ENCODE data around the gene CACNA1B. TPM values are rescaled to one million over a fixed set of nuclear protein-coding genes. Genes with fewer than 3 reads are reported as not detected.

CACNA1B gene
- total RNA-seq, 1 donor from 2014 or later: 3.1 TPM

DNA sequence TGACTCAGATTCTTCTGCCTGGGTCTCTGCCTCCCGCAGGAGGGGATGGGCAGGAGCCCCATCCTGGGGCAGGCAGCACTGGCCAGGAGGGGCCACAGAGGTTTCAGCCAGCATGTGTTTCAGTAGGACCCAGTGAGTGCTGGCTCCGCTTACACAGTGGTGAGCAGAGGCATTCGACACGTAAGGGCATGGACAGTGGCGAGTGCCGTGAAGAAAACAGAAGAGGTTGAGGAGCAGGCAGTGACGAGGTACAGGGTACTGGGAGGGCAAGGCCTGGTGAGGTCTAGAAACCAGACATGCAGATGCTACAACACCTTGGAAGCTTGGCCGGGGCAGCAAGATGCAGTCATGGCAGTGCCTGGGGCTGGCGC lies 41.5 kb downstream of the CACNA1B start:
- Mint-ChIP-seq H3K36me3 (ENCODE audit: low read depth) (peaks cover 5% of the 10 kb centered on the region), H3K27me3 (ENCODE audit: low read depth) (no peaks in the 10 kb centered on the region), H3K27ac (ENCODE audit: unreplicated experiment) (no peak overlapping the region), H3K9me3 (no peaks in the 10 kb centered on the region), H3K4me3 (no peak overlapping the region), H3K4me1 (peaks cover 10% of the 10 kb centered on the region)
- no peak for DNase-seq (ENCODE audit: low read depth, low spot score)
- TF ChIP-seq, protein P1, sequence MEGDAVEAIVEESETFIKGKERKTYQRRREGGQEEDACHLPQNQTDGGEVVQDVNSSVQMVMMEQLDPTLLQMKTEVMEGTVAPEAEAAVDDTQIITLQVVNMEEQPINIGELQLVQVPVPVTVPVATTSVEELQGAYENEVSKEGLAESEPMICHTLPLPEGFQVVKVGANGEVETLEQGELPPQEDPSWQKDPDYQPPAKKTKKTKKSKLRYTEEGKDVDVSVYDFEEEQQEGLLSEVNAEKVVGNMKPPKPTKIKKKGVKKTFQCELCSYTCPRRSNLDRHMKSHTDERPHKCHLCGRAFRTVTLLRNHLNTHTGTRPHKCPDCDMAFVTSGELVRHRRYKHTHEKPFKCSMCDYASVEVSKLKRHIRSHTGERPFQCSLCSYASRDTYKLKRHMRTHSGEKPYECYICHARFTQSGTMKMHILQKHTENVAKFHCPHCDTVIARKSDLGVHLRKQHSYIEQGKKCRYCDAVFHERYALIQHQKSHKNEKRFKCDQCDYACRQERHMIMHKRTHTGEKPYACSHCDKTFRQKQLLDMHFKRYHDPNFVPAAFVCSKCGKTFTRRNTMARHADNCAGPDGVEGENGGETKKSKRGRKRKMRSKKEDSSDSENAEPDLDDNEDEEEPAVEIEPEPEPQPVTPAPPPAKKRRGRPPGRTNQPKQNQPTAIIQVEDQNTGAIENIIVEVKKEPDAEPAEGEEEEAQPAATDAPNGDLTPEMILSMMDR (conservative IDR thresholded peaks at IDR 0.05): no peak

DNA sequence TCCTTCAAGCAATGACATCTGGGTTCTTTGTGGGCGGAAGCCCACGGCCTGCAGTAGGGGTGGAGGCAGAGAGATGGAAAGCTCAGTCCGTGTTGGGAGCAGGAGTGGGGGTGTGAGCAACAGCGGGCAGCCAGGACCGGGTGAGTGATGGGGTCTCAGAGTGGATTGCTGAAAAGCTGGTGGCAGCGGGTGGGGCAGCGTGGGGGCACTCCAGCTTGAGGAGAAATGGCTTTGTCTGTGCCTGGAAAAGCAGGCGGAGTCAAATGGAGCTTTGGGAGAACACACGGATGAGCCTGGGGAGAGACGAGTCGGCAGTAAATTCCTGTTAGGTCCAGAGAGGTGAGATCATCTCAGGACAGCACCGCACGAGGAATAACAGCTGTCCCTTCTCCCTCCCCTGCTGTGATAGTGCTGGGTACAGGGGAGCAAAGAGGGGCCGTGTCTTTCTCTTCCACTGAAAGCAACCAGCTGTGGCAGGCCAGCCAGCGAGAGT lies 42.1 kb downstream of the CACNA1B start:
- no peak overlapping the region for H3K4me3 Mint-ChIP-seq
- no peak for DNase-seq (ENCODE audit: low read depth, low spot score)
- peaks cover 5% of the 10 kb centered on the region for H3K36me3 Mint-ChIP-seq (ENCODE audit: low read depth)
- TF ChIP-seq, protein P1 (conservative IDR thresholded peaks at IDR 0.05): no peak
- peaks cover 10% of the 10 kb centered on the region for H3K4me1 Mint-ChIP-seq
- H3K27ac Mint-ChIP-seq (ENCODE audit: unreplicated experiment): peak overlapping the region; percentile 54
- H3K9me3 Mint-ChIP-seq: no peaks in the 10 kb centered on the region
- no peaks in the 10 kb centered on the region for H3K27me3 Mint-ChIP-seq (ENCODE audit: low read depth)

DNA sequence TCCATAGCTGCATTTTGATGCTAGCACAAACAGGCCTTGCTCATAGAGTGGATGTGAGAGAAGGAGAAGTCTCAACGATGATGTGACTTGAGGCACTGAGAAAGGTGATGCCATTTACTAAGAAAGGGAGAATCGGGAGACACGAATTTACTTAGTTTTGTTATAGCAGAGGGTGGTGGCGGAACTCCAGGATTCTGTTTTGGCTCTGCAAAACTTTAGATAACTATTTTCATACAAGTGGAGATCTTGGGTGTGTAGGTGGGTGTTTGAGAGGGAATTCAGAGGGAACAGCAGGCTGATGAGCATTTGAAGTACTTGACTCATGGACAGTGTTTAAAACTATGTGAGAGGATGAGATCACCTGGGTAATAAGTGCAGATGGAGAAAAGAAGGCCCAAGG lies 43.2 kb downstream of the CACNA1B start:
- H3K9me3 Mint-ChIP-seq: no peaks in the 10 kb centered on the region
- no peak overlapping the region for H3K27ac Mint-ChIP-seq (ENCODE audit: unreplicated experiment)
- DNase-seq (ENCODE audit: low read depth, low spot score): no peak
- TF ChIP-seq, protein P1 (conservative IDR thresholded peaks at IDR 0.05): no peak
- H3K4me3 Mint-ChIP-seq: no peak overlapping the region
- peaks cover 10% of the 10 kb centered on the region for H3K4me1 Mint-ChIP-seq
- peaks cover 5% of the 10 kb centered on the region for H3K36me3 Mint-ChIP-seq (ENCODE audit: low read depth)
- H3K27me3 Mint-ChIP-seq (ENCODE audit: low read depth): peaks cover 2% of the 10 kb centered on the region

DNA sequence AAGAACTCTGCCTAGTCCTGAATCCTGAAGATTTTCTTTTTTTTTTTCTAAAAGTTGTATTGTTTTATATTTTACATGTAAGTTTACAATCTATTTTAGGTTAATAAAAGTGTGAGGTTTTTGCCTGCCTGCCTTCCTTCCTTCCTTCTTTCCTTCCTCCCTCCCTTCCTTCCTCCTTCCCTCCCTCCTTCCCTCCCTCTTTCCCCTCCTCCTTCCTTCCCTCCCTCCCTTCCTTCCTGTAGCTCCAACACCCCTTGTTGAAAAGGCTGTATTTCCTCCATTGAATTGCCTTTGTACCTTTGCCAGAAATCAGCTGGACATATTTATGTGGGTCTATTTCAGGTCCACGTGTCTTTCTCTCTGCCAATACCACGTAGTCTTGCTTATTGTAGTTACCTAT lies 46.6 kb downstream of the CACNA1B start:
- TF ChIP-seq, protein P1 (conservative IDR thresholded peaks at IDR 0.05): no peak
- Mint-ChIP-seq H3K27ac (ENCODE audit: unreplicated experiment) (no peak overlapping the region), H3K4me3 (no peak overlapping the region), H3K36me3 (ENCODE audit: low read depth) (peaks cover 5% of the 10 kb centered on the region), H3K9me3 (peaks cover 13% of the 10 kb centered on the region), H3K4me1 (peaks cover 8% of the 10 kb centered on the region), H3K27me3 (ENCODE audit: low read depth) (peaks cover 2% of the 10 kb centered on the region)
- no peak for DNase-seq (ENCODE audit: low read depth, low spot score)

DNA sequence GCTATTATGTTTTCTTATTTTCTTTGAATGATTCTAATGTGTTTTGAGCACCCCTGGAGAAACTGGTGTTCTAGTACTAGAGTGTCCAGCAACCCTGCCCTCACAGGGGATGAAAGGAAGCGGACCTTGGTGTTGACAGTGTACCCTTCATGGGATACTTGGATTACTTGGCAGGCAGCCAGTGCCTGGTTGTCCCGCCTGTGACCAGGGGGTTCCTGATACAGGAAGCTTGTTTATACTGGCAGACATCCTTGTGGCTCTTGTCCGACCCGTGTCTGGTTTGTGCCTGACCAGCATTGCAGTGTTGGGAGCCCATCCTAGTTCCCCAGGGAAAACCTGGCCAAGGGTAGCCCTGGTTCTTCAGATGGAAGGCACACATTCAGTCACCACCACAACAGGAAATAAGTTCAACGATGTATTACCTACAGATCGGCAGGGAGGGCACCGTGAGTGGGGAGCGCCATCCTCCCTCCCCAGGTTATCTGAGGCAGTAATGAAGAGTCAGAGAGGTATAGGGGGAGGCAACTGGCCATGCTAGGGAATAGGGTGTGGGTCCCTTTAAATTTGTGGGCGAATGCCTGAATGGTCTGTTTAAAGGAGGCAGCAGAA lies 47.3 kb downstream of the CACNA1B start:
- H3K36me3 Mint-ChIP-seq (ENCODE audit: low read depth): peaks cover 5% of the 10 kb centered on the region
- TF ChIP-seq, protein P1 (conservative IDR thresholded peaks at IDR 0.05): no peak
- DNase-seq (ENCODE audit: low read depth, low spot score): no peak

More for the DNA sequence above, 47.3 kb downstream of the CACNA1B start:
- Mint-ChIP-seq H3K4me1 (peaks cover under 1% of the 10 kb centered on the region), H3K27me3 (ENCODE audit: low read depth) (peaks cover 2% of the 10 kb centered on the region), H3K4me3 (no peak overlapping the region), H3K27ac (ENCODE audit: unreplicated experiment) (no peak overlapping the region), H3K9me3 (peaks cover 13% of the 10 kb centered on the region)

All from neural crest cell (in vitro differentiated cells).